Activated CD8-positive, alpha-beta memory T cell treated with anti-CD3 and anti-CD28 coated beads, Interleukin-2, amount 50 U/mL, for 24 hours (primary cell): ENCODE data around the gene OR4F15.

Experiments used
- DNase-seq: peaks from one replicate; pipeline ENCODE4 v3.0.0-alpha.2; 2020; ENCODE audit errors: extremely low read depth

OR4F15 gene

DNA sequence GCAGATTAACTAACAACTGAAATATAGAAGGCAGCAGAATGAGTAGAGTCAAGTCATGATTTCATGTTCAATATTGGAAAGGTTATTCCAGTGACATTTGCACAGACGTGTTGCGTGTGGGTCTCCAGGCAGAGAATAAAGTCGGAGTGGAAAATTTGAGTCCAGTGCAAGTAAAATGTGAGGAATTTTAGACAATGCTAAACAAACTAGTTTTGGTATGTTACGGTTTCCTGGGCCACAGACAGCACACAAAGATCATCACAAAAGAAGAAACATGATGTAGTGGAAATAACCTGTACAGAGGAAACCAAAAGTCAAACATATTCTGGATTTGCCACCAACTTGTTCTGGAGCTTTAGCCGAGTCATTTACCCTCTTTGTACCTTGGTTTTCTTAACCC is 8.3 kb upstream of the OR4F15 start:
- no peak for DNase-seq

DNA sequence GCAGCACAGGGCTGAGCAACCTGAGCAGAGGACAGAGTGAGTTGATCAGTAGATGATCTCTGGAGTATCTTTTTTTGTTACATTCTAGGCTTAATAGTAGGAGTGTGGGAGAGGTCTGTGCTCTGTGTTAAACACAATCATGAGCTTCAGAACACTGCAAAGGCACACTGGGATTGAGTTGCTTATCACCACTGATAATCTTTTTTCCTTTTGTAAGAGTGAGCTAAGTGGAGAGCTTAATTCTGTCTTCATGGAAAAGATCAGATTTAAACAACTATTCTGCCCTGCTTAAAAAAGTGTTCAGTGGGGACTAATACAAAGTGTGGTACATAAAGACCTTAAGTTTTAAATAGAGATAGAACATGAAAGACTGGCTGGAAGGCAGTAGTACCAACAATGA is 7.6 kb upstream of the OR4F15 start:
- DNase-seq, result no peak

DNA sequence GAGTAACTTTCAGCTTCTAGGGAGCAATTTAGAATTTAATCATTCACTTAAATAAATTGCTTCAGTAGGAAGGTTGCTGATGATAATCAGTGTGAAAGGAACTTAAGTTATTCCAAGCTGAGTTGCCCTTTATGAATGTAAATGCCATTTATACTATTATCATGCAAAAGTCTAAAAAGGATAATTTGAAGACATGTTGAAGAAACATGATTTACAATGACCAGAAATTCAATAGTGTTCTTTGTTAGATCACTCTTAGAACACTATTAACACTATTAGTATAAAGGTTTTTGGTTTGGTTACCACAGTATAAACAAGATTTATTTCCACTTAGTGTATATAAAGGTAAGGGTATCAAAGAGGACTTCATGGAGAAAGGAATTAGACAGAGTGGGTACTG is 7.1 kb upstream of the OR4F15 start:
- no peak for DNase-seq

DNA sequence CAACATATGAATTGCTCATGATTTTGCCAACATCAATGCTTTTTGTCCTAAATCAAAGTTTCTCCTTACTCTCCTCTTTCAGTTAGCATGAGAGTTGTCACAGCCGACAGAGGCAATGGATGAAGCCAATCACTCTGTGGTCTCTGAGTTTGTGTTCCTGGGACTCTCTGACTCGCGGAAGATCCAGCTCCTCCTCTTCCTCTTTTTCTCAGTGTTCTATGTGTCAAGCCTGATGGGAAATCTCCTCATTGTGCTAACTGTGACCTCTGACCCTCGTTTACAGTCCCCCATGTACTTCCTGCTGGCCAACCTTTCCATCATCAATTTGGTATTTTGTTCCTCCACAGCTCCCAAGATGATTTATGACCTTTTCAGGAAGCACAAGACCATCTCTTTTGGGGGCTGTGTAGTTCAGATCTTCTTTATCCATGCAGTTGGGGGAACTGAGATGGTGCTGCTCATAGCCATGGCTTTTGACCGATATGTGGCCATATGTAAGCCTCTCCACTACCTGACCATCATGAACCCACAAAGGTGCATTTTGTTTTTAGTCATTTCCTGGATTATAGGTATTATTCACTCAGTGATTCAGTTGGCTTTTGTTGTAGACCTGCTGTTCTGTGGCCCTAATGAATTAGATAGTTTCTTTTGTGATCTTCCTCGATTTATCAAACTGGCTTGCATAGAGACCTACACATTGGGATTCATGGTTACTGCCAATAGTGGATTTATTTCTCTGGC is 6.2 kb upstream of the OR4F15 start:
- no peak for DNase-seq

DNA sequence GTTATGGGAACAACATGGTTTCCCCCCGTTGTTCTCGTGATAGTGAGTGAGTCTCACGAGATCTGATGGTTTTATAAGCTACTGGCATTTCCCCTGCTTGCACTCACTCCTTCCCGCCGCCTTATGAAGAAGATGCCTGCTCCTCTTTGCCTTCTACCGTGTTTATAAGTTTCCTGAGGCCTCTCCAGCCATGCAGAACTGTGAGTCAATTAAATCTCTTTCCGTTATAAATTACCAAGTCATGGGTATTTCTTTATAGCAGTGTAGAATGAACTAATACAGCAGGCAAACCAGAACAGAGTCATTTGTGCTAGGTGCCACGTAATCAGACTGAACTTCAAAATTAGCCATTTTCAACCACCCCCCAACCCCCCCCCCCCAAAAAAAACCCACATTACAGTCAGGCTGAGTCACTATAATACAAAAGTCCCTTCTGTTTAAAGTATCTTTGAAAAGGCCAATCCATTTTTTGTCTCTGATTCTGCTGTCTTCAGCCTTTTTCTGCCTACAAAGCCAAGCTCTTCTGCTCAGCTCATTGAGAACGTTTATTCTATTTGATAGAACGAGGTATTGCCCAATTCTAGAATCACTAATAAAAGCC is 4.6 kb upstream of the OR4F15 start:
- no peak for DNase-seq

DNA sequence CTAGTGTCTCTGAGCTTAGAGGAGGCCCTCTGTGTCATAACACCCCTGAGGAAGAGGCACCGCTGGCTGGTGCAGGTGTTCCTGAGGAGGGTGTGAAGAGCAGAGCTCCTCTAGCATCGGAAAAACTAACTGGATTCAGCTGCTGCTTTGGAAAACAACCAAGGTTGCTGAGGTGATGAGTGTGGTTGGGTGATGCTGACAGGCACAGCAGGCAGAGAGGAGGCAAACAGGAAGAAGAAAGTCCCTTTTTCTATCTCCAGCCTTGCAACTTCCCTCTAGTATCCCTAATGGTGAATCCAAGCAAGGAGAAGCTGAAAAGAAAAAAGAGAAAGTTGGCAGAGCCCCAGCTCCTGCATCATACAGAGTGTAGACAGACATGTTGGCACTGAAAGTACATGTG is 3.8 kb upstream of the OR4F15 start:
- DNase-seq, result no peak

DNA sequence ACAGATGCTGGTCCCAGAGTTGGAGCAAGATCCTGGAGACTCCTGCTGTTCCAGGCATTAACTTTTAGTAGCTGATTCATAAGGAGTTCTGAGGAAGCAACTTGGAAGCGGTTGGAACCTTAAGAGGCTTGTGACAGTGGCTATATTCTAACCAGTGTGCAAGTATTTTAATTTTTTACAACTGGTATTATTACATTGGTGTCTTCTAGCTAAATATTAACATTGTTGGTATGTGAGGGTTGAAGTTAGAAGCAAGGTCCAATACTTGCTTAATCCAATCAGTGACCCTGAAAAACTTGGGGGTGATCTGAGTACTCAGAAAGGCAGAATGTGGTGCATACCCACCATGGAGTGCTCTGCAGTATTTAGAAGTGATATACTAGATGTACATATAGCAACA is 1.5 kb upstream of the OR4F15 start:
- DNase-seq, result no peak

DNA sequence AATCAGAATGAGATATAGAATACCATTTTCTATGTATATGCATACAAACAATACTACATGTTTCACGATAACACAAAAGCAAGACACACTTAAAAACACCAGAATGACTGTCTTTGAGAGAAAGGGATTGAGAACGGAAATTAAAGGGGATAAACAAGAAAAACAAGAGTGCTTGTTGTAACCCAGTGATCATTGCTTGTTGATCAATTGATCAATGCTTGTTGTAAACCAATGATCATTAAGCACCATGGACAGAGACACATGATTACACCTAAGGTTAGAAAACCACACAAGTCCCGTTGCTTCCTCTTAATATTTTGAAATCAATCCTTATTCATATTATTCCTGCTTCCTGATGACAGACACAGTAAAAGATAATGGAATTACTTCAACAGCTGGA is 1.1 kb upstream of the OR4F15 start:
- DNase-seq, result no peak

DNA sequence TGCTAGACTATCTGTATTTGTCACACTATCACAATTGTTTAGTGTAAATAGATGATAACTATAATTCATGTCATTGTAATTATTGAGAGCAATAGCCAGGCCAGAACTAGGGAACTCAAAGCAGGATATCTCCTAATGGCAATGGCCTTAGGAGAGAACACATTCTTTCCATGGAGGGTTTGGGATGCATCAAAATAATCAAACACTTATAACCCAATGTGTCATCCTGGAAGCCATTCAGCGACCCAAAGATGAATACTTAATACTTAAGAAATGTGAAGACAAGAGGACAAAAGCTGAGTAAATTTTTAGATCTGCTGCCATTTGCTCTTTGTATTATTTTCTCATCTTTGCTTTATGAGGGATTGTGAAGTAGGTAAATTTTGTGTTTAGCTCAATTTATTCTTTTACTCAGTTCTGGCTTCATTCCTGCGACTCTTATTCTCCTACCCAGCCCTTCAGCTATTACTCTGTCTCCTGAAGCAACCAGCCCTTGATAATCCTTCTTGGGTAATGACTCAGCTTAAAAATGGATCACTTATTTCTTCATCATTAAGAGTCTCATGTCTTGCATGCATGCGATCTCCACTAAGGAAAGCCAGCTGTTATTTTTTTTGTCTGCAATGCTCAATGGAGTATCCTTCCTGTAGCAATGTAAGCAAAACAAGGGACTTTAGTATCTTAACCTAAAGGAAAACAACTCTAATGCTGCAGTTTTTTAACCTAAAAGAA is 2.0 kb downstream of the OR4F15 start:
- no peak for DNase-seq

DNA sequence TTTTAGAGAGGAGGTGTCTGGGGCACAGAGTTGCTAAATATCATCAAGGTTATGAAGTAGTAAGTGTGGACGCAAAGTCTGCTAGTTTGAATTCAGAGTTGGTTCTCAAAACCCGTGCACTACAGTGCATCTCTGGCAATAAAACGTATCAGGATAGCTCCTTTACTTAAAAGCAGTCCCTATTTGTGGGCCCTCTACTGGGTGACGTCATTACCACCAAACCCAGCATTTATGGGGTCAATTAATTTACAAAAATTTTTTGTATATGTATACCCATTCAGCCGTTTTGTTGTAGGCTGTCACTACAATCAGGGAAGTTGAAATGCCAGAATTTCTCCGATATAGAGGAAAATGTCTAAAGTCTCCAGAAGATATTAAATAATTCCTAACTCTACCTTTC is 8.8 kb downstream of the OR4F15 start:
- no peak for DNase-seq

DNA sequence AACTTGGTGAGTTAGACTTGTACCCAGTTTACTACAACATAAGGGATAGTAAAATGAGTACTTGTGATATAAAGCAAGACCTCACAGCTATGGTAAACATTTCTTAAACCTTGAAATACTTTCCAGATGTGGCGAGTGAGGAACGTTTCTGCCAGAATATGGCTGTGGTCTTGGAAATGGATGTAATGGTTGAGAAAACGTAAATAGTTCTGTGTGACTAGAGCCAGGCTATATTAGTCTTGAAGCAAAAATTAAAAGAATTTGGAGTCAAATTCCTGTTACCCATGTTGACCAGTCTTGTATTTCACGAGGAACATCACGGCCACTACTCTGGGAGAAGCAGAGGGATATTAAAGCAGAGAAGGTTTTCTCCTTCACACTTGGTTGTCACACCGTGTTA is 15.3 kb downstream of the OR4F15 start:
- no peak for DNase-seq

DNA sequence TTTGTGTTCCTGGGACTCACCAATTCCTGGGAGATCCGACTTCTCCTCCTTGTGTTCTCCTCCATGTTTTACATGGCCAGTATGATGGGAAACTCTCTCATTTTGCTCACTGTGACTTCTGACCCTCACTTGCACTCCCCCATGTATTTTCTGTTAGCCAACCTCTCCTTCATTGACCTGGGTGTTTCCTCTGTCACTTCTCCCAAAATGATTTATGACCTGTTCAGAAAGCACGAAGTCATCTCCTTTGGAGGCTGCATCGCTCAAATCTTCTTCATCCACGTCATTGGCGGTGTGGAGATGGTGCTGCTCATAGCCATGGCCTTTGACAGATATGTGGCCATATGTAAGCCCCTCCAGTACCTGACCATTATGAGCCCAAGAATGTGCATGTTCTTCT is 16.8 kb downstream of the OR4F15 start:
- no peak for DNase-seq

DNA sequence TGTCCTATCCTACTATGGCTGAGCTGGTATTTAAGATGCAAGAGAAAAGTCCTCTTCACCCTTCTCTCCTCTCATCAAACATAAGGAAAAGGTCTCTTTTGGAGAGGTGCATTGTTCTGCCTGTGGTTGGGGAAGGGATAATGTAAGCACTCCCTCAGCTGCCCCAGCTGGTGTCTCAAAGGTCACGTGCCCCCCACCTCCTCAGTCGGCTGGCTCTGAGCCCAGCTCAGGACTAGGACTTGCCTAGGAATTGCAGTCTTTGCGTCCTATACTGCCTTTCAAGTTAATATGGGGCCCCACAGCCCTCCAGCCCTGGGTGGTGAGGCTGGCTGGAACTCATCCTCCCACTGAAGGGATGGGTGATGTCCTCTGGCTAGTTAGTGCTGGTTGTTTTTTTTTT is 29.7 kb downstream of the OR4F15 start:
- DNase-seq, result no peak

DNA sequence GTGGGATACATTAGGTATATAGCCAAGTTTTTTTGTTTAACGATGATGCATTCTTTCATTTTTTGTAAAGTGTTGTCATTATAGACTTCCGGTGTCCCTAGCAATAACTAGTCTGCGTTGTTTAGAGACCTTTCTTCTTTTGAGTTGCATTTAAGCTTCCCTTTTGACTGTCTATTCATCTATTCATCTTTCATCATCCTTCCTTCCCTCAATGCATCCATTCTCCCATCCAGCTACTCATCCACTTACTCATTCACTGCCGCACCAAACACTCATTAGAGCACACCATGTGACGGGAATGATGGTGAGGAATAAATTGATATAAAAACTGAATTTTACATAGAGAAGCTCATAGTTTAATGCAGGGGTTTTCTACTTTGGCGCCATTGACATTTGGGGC is 32.9 kb downstream of the OR4F15 start:
- no peak for DNase-seq

DNA sequence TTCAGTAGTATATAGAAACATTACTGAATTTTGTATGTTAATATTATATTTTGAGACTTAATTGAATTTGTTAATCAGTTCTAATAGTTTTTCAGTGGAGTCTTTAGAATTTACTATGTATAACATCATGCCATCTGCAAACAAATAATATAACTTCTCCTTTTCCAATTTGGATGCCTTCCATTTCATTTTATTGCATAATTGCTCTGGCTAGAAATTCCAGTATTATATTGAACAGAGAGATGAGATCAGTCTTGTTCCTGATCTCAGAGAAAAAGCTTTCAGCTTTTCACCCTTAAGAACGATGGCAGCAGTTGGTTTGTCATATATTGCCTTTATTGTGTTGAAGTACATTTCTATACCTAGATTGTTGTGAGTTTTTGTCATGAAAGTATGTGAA is 40.4 kb downstream of the OR4F15 start:
- DNase-seq, result no peak
